Psoas muscle (tissue), 8 donors: ENCODE measurements around the gene VAV3. TPM values are rescaled to one million over a fixed set of nuclear protein-coding genes. Genes with fewer than 3 reads are reported as not detected.

Experiments
- ATAC-seq, 4 donors: fragments of 200-7000 bp; cut with Tn5 transposase; one replicate each; pipeline ENCODE4 v1.9.1; 2020; ENCODE audit warnings: moderate library complexity in 3 of 4, mild to moderate bottlenecking in 2 of 4
- DNase-seq, 2 donors: peaks; one replicate each; pipeline ENCODE4 v3.0.0-alpha.2; 2020
- H3K27ac ChIP-seq: fragments of 200-600 bp; one replicate; pipeline ENCODE4 v1.8.0; 2022
- H3K27me3 ChIP-seq, 3 donors: fragments of 200-600 bp in 1 of 3; one replicate each; pipeline versions ENCODE4 v1.6.1 to v1.8.0; 2013 to 2022; ENCODE audit warnings: low read length in 2 of 3, mild to moderate bottlenecking in 2 of 3, moderate library complexity in 1 of 3; ENCODE audit not compliant: insufficient read depth in 3 of 3
- H3K36me3 ChIP-seq, 2 donors: fragments of 200-600 bp in 1 of 2; one replicate each; pipeline versions ENCODE4 v1.6.1 to v1.8.0; 2013 to 2022; ENCODE audit warnings: low read depth in 1 of 2, mild to moderate bottlenecking in 1 of 2, moderate library complexity in 1 of 2; ENCODE audit not compliant: insufficient read depth in 1 of 2
- H3K4me1 ChIP-seq: fragments of 200-600 bp; one replicate; pipeline ENCODE4 v1.8.0; 2022
- H3K4me3 ChIP-seq: fragments of 200-600 bp; one replicate; pipeline ENCODE4 v1.8.0; 2022; ENCODE audit warnings: mild to moderate bottlenecking
- H3K9me3 ChIP-seq: fragments of 200-600 bp; one replicate; pipeline ENCODE4 v1.8.0; 2022
- WGBS, 3 donors: extraction: QIAGEN DNeasy Blood & Tissue Kit; methylation state at CpG; one replicate each; pipeline versions ENCODE4 v1.1.6 to v1.1.7; 2013; 5-methylcytosine and 5-hydroxymethylcytosine counted together
- intact Hi-C, 2 donors: fragments of 100-400 bp; cut with DNase I; formaldehyde crosslinking; loops; one replicate each; pipeline versions ENCODE4 v1.11.0 to v1.14.2; 2022
- polyA plus RNA-seq, 3 donors: library from polyadenylated mRNA; stranded (reverse); fragments of 200-250 nt; gene quantifications; one replicate each; pipeline ENCODE4 v1.2.3, GENCODE V29; 2013
- total RNA-seq, 4 donors: library from RNA; stranded (reverse); fragmentation: NEBNext Ultra II Directional in 2 of 4; extraction: Animal tissue kit (Norgen Biotek cat#: 25700) in 2 of 4; gene quantifications; one replicate each; pipeline versions ENCODE4 v1.2.1 to v1.2.4, GENCODE V29; 2021 to 2023
- TF ChIP-seq, protein P1 (sequence below): fragments of 200-600 bp; IDR thresholded peaks from one replicate; pipeline ENCODE4 v1.8.0; 2022; ENCODE audit warnings: antibody characterized with exemption
- donor health status: healthy with polysubstance abuse.
- donor health status: DM: no; HTN: no; CAD: no; lungs with moderate emphysema.
- donor health status: Bipolar disorder and iron deficiency.
- donor health status: healthy.
- donor health status: DM: yes; HTN: yes; CAD: no.
- donor health status: DM: no; HTN: no; CAD: no.
- donor health status: DM: no; HTN: no; CAD: no.
- donor health status: DM: yes; HTN: yes; CAD: no.

The VAV3 gene
- total and polyA plus RNA-seq, 7 donors: 0.28 to 1.7 (median 0.72) TPM

DNA sequence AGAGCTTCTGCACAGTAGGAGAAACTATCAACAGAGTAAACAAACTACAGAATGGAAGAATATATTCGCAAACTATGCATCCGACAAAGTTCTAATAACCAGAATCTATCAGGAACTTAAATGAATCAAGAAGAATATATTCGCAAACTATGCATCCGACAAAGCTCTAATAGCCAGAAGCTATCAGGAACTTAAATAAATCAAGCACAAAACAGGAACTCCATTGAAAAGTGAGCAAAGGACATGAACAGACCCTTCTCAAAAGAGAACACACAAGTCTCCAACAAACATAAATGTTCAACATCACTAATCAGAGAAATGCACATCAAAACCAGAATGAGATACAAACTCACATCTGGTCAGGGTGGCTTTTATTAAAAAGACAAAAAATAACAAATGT is 126.9 kb downstream of the VAV3 start:
- Histone ChIP-seq H3K27me3 (no peaks in the 10 kb centered on the region), H3K4me1 (no peaks in the 10 kb centered on the region), H3K9me3 (no peaks in the 10 kb centered on the region), H3K36me3 (no peaks in the 10 kb centered on the region), H3K27ac (no peak overlapping the region), H3K4me3 (no peak overlapping the region)
- WGBS, 3 donors: 94 to 95% (median 95%) methylated on average over 4 of the region's 4 CpGs
- ATAC-seq: no peak
- TF ChIP-seq, protein P1, sequence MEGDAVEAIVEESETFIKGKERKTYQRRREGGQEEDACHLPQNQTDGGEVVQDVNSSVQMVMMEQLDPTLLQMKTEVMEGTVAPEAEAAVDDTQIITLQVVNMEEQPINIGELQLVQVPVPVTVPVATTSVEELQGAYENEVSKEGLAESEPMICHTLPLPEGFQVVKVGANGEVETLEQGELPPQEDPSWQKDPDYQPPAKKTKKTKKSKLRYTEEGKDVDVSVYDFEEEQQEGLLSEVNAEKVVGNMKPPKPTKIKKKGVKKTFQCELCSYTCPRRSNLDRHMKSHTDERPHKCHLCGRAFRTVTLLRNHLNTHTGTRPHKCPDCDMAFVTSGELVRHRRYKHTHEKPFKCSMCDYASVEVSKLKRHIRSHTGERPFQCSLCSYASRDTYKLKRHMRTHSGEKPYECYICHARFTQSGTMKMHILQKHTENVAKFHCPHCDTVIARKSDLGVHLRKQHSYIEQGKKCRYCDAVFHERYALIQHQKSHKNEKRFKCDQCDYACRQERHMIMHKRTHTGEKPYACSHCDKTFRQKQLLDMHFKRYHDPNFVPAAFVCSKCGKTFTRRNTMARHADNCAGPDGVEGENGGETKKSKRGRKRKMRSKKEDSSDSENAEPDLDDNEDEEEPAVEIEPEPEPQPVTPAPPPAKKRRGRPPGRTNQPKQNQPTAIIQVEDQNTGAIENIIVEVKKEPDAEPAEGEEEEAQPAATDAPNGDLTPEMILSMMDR: no peak
- no peak for DNase-seq
- intact Hi-C loops: no loop called here

DNA sequence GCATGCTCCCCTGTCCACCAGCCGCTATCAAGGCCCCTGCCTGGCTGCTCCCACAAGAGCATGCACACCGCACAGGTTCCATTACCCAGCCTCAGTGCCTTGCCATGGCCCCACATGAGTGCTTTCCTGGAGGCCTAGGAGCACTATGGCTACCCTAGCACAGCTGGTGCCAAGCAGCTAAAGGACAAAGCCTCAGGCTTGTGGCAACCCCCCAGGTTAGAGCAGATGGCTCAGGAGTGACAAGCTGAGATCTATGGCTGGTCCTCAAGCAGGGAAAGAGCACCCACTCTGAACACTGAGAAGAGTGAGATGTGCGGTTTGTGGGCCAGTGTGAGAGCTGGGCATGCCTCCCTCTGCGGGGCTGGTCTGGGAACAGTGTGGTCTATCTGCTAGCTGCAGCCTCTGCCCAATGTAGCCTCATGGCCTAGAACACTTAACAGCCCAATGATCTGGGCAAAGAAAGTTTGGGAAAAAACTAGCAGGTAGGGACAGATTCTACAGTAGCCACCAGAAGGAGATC is 129.8 kb downstream of the VAV3 start:
- no peak overlapping the region for H3K4me3 ChIP-seq
- ATAC-seq (no peak), DNase-seq (no peak)
- intact Hi-C loops: no loop called here
- no peaks in the 10 kb centered on the region for H3K4me1 ChIP-seq
- TF ChIP-seq, protein P1: no peak
- WGBS, 3 donors: 94 to 97% (median 97%) methylated on average over 4 of the region's 4 CpGs
- no peaks in the 10 kb centered on the region for H3K36me3 ChIP-seq
- no peaks in the 10 kb centered on the region for H3K9me3 ChIP-seq
- no peaks in the 10 kb centered on the region for H3K27me3 ChIP-seq
- H3K27ac ChIP-seq: no peak overlapping the region

DNA sequence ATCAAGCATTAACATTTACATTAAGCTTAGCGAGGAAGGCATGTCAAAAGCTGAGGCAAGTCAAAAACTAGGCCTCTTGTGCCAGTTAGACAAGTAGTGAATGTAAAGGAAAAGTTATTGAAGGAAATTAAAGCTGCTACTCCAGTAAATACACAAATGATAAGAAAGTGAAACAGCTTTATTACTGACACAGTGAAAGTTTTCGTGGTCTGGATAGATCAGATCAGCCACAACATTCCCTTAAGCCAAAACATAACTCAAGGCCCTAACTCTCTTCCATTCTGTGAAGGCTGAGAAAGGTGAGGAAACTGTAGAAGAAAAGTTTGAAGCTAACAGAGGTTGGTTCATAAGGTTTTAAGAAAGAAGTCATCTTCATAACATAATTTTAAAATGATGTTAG is 131.9 kb downstream of the VAV3 start:
- Histone ChIP-seq H3K4me3 (no peak overlapping the region), H3K27me3 (no peaks in the 10 kb centered on the region), H3K27ac (no peak overlapping the region), H3K4me1 (no peaks in the 10 kb centered on the region), H3K9me3 (no peaks in the 10 kb centered on the region), H3K36me3 (no peaks in the 10 kb centered on the region)
- 82 to 87% (median 86%) methylated on average over 2 of the region's 2 CpGs for WGBS, 3 donors
- ATAC-seq (no peak), DNase-seq (no peak)
- intact Hi-C loops: no loop called here
- TF ChIP-seq, protein P1: no peak

DNA sequence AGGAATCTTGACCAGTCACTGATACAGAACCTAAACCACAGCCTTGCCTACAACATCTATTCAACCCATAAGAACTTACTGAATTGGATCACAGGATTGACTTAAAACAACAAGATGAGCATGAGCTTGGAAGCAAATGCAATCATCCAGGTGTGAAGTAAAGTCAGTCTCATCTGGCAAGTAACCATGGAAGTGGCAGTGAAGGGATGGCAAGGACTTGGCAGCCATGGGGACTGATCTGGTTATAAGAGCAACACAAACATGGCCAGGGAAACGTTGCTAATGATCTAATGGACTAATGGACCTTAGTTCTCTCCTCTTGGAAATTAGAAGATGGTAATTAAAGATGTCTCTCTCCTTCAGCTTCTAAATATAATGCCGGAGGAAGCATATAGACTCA is 133.1 kb downstream of the VAV3 start:
- no peaks in the 10 kb centered on the region for H3K27me3 ChIP-seq
- no peaks in the 10 kb centered on the region for H3K4me1 ChIP-seq
- ATAC-seq (no peak), DNase-seq (no peak)
- 64 to 83% (median 68%) methylated on average over 2 of the region's 2 CpGs for whole genome bisulfite sequencing, 3 donors
- H3K36me3 ChIP-seq: no peaks in the 10 kb centered on the region
- TF ChIP-seq, protein P1: no peak
- H3K27ac ChIP-seq: no peak overlapping the region
- H3K4me3 ChIP-seq: no peak overlapping the region
- no peaks in the 10 kb centered on the region for H3K9me3 ChIP-seq
- intact Hi-C loops: no loop called here

DNA sequence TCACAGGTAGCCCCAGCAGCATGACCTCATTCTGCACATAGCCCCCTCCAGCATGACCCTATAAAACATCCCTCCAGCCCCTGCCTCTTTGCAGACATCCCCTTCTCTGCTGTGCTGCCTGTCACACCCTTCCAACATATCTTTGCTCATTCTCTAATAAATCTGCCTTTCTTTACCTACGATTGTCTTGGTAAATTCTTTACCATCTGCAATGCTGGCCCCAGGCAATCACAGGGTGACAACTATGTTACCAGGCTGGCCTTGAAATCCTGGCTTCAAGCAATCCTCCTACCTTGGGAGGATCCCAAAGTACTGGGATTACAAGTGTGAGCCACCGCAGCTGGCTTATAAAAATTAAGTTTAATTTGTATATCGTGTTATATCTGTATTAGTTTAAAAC is 134.5 kb downstream of the VAV3 start:
- H3K27ac ChIP-seq: no peak overlapping the region
- H3K36me3 ChIP-seq: no peaks in the 10 kb centered on the region
- intact Hi-C loops: no loop called here
- no peaks in the 10 kb centered on the region for H3K4me1 ChIP-seq
- 73 to 90% (median 79%) methylated on average over 3 of the region's 3 CpGs for WGBS, 3 donors
- no peaks in the 10 kb centered on the region for H3K27me3 ChIP-seq
- TF ChIP-seq, protein P1: no peak
- H3K9me3 ChIP-seq: no peaks in the 10 kb centered on the region
- H3K4me3 ChIP-seq: no peak overlapping the region
- ATAC-seq: no peak
- no peak for DNase-seq
